GM19455 (cell line): ENCODE data around the gene AKR1C2.
"Not testable (repeated sequence)": the region's sequence is repeated elsewhere in the genome, so short reads cannot be mapped to it uniquely, and the experiment has no call there.

ENCODE experiments used
- ATAC-seq: cut with Tn5 transposase; IDR thresholded peaks from one replicate; pipeline ENCODE4 v1.9.1; 2021; ENCODE audit not compliant: unreplicated experiment

AKR1C2 gene

DNA sequence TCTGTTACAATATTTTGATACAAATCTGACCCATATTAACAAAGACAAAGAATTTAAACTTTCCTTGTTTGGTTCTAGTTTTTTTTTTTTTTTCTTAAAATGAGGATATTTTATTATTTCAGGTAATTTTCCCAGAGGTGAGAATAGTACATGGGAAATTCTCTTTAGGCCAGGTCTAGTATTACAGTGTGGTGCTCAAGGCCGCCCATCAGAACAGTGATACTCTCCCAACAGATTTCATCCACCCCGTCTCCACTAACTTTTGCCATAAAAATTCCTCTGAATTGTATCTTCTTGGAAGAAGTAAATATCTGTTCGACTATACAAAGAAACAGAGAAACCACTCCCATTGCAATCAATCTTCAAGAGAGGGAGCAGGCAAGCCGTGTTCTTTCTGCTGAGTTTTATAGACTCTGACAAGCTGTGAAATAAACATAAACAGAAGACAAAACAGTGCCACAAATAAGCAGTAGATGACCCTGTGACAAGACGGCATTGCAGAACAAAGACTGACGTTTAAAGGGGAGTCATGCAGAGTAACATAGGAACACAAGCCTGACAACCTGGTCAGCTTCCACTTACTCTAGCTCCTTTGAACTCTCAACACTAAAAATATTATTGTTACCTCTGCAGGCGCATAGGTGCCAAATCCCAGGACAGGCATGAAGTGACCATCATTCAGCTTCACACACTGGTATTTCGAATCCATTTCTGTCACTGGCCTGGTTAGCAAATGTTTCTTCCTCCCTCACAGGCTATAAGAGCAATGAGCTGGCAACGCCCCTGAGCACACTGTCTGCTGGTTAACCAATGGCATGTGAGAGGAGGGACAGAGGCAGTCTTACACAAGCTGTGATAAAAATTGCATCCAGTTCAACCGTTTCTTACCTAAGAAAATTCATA is at the start of gene AKR1C2:
AKR1C2 (minus strand) TSS at position 731 of the 903 bp plus-strand sequence; CDS start at position 709, 22 bp downstream.
- not testable (repeated sequence) for ATAC-seq

DNA sequence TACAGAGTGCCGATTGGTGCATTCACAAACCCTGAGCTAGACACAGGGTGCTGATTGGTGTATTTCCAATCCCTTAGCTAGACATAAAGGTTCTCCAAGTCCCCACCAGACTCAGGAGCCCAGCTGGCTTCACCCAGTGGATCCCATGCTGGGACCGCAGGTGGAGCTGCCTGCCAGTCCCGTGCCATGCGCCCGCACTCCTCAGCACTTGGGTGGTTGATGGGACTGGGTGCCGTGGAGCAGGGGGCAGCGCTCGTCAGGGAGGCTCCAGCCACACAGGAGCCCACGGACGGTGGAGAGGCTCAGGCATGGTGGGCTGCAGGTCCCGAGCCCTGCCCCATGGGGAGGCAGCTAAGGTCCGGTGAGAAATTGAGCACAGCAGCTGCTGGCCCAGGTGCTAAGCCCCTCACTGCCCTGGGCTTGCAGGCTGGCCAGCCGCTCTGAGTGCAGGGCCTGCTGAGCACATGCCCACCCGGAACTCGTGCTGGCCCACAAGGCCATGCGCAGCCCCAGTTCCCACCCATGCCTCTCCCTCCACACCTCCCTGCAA is 49.4 kb upstream of the AKR1C2 start:
- not testable (repeated sequence) for ATAC-seq

DNA sequence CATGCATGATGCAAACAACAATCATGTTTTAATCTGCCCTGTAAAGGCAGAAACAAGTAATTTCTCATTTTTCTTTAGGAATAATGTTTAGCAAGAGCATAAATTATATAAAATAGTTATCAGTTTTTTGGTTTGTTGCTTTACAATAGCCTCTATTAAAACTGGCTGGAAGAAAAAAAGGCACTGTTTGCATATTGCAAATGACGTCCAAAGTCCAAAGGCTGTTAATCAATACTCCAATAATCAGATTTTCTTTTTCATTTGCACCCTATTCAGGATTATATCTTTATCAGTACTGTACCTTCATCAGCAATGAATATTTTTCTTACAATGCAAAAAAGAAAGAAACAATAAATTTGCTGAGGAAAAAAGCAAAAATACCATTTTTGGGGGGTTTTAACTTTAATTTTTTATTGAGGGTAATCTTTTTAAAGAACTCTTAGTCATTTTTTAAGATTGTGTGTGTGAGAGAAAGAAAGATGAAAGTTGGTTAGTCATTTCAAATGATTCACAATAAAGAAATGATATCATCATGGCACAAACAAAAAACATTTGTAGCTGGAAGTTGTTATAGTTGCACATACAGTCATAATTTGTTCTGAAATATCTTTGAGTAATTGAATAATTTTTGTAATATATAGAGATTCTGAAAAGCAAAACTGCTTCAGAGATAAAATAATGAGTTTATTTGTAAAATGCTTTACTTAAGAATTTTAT is 44.4 kb upstream of the AKR1C2 start:
- ATAC-seq: no peak

DNA sequence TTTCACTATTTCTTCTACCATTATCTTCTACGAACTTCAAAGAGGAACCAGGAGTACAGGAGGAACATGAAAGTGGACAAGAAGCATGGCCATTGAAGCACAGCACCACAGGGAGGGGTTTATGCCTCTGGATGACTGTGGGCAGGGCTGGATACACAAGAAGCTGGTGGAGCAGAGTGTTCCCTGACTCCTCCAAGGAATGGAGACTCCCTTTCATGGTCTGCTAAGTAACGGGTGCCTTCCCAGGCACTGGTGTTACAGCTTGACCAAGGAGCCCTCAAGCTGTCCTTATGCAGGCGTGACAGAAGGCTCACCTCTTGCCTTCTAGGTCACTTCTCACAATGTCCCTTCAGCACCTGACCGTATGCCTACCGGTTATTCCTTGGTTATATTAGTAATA is 43.4 kb upstream of the AKR1C2 start:
- not testable (repeated sequence) for ATAC-seq

DNA sequence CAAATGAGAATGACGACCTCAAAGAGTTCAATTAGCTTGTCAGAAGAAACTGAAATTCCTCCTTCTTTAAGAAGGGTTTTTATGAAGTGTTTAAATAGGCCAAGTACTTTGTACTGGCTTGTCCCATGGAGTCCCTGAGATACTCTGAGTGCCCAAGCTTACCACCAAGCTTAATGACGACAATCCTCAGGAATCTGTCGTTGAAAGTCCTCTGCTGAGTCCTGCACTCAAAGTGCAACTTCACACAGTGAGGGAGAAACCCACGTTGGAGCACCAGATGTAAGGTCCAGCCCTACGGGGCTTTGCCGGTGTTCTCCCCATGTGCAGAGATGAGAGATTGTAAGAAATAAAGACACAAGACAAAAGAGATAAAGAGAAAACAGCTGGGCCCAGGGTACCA is 42.8 kb upstream of the AKR1C2 start:
- ATAC-seq: no peak

DNA sequence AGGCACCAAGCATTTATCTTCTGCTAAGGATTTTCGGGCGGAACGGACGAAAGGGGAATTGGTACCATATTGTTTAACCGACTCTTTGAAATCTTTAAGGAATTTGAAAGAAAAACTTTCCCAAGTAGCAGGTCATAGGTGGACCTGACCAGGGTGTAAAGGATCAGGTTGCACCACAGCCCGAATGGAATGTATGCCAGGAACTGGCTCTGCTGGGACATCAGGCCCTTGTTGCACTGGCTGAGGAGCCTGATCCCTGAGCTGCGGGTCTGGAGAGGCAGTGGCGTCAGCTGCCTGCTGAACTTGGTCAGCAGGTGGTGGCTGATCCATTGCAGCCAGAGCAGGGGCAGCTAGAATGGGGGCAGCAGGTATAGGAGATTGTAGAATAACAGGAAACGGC is 41.4 kb upstream of the AKR1C2 start:
- no peak for ATAC-seq

DNA sequence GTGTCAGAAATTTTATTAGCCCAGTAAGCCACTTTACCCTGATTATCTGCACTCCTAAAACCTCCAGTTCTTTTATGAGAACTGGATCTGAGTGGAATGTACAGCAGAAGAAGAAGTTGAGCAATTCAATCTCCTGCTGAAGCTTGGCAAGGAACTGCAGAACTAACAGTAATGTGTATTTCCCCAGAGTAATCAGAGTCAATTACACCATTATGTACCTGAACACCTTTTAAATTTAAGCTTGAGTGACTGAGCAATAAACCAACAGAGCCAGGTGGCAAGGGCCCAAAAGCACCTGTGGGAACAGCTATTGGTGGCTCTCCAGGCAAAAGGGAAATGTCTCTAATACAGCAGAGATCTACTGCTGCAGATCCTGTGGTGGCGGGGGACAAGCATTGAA is 40.1 kb upstream of the AKR1C2 start:
- ATAC-seq: no peak

DNA sequence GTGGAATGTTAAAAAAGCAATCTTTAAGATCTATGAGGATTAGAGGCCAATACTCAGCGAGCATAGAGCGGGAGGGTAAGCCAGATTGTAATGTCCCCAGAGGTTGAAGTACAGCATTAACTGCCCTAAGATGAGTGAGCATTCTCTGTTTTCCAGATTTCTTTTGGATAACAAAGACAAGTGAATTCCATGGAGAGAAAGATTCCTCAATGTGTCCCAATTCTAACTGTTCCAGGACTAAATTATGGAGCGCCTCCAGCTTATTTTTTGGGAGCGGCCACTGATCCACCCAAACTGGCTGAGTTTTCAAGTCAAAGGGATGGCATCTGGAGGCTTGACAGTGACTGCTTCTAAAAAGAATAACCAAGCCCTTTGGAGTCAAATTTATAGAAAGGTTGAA is 39.3 kb upstream of the AKR1C2 start:
- ATAC-seq: no peak

DNA sequence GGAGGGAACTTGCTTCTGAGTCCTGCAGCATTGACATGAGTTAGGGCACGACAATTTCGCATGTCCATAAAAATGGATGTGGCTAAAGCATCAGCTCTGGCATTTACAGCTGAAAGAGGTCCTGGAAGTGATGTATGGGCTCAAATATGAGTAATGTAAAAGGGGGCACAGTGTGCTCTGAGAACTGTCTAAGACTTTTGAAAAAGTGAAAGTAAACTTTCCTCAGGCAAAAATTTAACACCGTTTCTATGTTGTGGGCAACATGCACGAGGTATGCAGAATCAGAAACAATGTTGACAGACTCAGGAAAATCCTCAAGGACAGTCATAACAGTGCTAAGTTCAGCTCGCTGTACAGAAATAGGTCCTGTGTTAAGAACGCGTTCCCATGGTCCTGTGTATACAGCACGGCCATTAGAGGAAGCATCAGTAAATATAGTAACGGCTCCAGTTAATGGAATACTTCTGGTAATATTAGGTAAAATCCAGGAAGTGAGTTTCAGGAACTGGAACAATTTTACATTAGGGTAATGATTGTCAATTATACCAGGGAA is 37.9 kb upstream of the AKR1C2 start:
- no peak for ATAC-seq

DNA sequence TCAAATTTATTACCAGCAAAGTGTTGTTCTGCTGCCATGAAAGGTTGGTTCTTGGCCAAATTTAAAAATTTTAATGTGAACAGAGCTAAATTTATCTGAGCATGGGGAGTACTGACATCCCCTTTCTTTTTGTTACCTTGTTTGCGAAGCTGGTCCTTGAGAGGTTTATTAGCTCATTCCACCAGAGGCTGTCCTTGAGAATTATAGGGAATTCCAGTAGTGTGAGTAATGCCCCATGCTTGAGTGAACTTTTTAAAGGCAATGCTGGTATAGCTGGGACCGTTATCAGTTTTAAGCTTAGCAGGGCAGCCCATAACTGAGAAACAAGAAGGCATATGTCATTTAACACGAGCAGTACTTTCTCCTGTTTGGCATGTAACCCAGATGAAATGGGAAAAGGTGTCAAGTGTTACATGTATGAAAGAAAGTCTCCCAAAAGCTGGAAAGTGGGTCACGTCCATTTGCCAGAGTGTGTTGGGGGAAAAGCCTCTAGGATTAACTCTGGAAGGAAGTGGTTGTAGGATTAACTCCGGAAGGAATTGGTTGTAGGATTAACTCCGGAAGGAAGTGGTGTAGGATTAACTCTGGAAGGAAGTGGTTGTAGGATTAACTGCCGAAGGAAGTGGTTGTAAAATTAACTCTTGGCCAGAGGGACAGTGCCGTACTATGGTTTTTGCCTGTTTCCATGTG is 37.3 kb upstream of the AKR1C2 start:
- no peak for ATAC-seq

DNA sequence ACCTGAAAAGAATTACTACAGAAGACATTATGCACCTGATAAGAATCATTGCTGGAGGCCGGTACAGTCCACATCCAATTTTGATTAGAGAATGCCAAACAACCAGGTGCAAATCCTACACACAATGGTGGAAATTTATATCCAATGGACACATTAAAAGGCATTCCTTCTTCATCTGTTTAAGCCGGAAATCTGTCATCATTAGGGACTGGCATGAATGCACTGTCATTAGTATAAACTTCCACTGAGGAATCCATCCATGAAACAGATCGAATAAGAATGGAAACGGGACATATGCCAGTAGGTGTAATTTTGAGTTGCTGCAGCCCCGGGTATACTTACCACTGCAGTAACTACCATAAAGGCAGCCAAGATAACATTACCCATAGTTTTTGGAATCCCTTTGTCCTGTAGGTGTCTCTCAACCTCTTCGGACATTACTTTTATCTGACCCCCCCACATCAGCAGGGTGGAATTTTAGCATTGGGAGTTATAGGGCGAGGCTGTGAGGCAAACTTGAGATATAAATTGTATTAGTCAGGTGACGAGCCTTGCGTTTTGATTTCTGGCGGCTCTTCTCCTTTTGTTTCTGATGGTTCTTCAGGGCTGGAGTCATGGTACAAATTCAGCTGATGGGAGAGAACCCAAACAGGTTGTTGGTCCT is 36.5 kb upstream of the AKR1C2 start:
- no peak for ATAC-seq

DNA sequence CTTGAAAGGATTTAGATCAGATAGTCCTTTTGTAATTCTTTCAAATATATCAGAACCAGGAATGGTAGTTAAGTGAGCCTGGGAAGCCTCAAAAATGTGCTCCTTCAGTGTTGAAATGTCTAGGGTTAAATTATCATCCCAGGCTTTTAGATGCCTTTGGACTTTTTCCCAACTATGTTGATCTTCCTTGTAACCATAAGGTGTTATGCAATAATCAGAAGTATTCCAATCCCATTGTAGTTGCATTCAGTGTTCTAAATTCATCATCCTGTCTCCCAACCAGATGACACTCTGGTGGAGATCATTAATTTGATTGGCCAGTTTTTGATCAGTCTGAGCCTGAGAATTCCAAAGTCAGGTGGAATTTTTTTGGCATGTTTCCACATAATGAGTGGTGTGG is 35.1 kb upstream of the AKR1C2 start:
- no peak for ATAC-seq

DNA sequence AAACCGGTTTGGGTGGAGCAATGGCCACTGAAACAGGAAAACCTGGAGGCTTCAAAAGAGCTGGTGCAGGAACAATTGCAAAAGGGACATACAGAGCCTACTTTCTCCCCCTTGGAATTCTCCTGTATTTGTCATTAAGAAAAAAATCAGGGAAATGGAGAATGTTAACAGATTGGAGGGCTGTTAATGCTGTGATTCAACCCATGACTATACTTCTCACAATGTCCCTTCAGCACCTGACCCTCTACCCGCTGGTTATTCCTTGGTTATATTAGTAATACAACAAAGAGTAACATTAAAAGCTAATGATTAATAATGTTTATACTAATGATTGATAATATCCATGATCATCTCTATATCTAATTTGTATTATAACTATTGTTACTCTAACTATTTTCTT is 34.4 kb upstream of the AKR1C2 start:
- no peak for ATAC-seq

DNA sequence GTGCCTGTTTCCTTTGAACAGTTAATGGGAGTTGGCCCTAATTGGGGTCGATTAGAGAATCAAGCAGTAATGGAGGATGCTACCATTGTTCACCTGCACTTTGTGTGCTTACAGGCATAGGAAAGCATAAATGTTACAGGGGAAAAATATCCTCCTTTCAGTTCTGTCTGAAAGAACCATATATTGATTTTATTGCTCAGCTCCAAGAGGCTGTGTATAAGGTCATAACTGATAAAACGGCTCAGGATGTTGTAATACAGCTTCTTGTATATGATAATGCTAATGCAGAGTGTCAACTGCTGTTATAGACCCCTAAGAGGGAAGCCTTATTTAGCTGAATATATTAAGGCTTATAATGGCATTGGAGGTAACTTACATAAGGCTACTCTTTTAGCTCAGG is 32.9 kb upstream of the AKR1C2 start:
- ATAC-seq: no peak

DNA sequence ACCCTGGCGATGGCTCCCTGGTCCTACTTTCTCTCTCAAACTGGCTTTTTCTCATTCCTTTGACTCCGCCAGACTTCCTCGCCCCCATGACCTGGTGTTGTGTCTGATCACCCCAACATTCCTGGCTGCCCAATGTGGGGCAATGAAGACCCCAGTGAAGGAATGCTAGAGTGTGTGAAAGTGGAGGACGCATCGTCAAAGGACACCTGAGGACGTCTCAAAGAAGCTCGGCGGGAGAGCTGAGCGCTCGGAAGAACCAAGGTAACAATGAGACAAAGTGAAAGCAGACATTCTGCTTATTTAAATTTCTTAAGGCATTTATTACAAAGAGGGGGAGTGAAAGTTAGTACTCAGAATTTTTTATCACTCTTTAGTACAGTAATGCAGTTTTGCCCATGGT is 31.7 kb upstream of the AKR1C2 start:
- ATAC-seq: no peak

DNA sequence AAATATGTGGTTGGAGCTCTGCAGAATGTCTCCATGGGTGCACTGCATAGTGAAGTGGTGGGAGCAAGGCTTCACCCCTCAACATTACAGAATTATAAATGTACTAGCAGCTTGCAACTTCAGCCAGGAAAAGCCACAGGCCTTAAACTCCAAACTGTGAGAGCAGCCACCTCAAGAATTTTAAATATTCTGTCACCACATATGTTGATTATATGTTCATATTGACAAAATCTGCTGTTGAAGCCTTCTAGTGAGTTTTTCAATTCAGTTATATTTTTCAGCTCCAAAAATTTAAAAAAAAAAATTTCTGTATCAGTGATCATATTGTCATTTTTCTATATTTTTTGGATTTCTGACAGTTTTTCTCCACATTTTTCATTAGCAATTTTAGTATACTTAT is 30.9 kb upstream of the AKR1C2 start:
- no peak for ATAC-seq

DNA sequence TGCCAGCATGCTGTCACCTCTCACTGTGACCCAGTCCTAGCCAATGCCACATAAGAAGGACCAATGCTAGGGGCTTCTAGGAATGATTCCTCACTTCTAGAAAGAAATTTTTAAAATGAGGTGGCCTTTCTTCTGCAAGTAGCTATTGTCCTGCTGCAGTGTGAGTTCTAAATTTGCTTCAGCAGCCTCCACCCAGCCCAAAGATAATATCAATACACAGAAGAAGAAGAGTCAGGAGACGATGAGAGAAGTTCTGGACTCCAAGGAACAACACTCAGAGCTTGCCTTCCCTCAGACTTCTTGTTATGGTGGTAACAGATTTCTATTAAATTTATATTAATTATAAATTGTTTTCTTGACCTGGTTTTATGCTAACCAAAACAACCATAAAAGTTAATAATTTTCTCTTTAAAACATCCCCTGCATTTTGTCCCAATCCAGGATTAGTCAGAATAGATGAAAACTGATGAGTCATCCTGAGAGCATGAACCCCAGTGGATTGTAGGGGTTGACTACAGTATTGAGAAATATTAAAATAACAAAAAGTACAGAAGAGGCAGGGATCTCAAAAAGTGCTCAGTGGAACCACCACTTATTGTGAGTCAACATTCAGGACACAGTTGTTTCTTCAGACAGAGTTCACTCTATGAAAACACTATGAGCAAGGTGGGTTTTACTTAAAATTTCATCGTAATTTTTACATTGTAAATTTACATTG is 29.6 kb upstream of the AKR1C2 start:
- no peak for ATAC-seq

DNA sequence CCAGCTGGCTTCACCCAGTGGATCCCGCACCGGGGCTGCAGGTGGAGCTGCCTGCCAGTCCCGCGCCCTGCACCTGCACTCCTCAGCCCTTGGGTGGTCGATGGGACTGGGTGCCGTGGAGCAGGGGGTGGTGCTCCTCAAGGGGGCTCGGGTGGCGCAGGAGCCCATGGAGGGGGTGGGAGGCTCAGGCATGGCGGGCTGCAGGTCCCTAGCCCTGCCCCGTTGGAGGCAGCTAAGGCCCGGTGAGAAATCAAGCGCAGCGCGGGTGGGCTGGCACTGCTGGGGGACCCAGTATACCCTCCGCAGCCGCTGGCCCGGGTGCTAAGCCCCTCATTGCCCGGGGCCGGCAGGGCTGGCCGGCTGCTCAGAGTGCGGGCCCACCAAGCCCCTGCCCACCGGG is 28.8 kb upstream of the AKR1C2 start:
- ATAC-seq: not testable (repeated sequence)

DNA sequence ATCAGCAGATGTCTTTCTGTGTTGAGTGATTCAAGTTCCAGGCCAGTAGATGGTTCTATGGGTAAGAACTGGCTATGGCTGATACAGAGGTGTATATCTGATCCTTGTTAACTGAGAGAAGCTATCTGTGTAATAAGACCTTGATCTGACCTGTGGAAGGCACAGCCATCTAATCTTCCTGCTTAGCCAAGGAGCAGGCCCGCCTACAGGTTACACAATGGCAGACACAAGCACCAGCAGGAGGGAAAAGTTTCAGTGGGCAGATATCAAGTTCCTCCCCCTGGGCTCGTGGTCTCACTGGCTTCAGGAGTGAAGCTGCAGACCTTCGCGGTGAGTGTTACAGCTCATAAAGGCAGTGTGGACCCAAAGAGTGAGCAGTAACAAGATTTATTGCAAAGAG is 27.9 kb upstream of the AKR1C2 start:
- ATAC-seq: not testable (repeated sequence)

DNA sequence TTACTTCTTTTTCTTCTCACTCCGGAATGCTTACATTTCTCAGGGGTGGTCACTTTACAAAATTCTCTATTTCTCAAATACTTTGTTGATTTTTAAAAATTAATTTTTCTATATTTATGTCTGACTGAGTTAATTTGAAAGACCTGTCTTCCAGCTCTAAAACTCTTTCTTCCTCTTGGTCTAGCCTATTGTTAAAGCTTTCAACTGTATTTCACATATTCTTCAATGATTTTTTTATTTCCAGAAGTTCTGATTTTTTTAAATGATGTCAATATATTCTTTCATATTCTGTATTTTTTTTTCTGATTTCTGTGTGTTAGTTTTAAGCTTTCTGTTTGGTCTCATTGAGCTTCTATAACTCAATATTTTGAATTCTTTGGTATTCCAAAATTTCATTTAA is 27.3 kb upstream of the AKR1C2 start:
- ATAC-seq: no peak
